ENCODE results near the gene ZSWIM8. TPM values are rescaled to one million over a fixed set of nuclear protein-coding genes. Genes with fewer than 3 reads are reported as not detected.
"Not testable (repeated sequence)": the region's sequence is repeated elsewhere in the genome, so short reads cannot be mapped to it uniquely, and the experiment has no call there.

Gene ZSWIM8
- total RNA-seq, 2 donors from 2014 or later: 34.5 to 70.9 TPM

DNA sequence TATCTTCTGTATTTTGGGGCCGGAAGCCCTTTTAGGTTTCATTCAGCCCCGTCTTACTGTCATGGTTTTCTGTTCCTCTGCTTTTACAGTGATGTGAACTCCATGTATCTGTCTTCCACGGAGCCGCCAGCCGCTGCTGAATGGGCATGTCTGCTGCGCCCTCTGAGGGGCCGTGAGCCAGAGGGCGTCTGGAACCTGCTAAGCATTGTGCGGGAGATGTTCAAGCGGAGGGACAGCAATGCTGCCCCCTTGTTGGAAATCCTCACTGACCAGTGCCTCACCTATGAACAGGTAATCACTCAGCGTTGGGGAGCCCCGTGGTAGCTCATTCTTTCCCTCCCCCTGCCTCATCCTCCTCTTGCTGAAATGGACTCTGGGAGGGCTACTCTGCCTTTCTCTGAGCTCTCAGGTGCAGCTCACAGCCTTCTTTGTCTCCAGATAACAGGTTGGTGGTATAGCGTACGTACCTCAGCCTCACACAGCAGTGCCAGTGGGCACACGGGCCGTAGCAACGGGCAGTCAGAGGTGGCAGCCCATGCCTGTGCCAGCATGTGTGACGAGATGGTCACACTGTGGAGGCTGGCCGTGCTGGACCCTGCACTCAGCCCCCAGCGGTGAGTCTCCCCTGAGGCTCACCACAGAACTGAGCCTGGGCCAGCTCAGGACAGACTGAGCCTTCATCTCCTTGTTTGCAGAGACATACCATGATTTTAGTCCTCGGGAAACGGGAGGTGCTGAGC, 5.7 kb downstream of the ZSWIM8 start:
- Histone ChIP-seq H3K36me3 (replicated peaks in 1 of 2; ENCODE audit: insufficient read depth in 1 of 2, low read depth in 2 of 2) (peaks cover 34 to 46% of the 10 kb centered on the region in 2 donors), H3K27ac (no peak overlapping the region), H3K4me1 (peaks cover 25% of the 10 kb centered on the region), H3K27me3 (no peaks in the 10 kb centered on the region), H3K4me3 (no peak overlapping the region), H3K9me3 (no peaks in the 10 kb centered on the region)
- intact Hi-C loops (cut with DNase I): no loop called here
- DNase-seq (no peak), ATAC-seq (no peak)
- TF ChIP-seq POLR2A (IDR thresholded peaks at IDR 0.05): no peak
- TF ChIP-seq, protein P1, sequence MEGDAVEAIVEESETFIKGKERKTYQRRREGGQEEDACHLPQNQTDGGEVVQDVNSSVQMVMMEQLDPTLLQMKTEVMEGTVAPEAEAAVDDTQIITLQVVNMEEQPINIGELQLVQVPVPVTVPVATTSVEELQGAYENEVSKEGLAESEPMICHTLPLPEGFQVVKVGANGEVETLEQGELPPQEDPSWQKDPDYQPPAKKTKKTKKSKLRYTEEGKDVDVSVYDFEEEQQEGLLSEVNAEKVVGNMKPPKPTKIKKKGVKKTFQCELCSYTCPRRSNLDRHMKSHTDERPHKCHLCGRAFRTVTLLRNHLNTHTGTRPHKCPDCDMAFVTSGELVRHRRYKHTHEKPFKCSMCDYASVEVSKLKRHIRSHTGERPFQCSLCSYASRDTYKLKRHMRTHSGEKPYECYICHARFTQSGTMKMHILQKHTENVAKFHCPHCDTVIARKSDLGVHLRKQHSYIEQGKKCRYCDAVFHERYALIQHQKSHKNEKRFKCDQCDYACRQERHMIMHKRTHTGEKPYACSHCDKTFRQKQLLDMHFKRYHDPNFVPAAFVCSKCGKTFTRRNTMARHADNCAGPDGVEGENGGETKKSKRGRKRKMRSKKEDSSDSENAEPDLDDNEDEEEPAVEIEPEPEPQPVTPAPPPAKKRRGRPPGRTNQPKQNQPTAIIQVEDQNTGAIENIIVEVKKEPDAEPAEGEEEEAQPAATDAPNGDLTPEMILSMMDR (IDR thresholded peaks at IDR 0.05): no peak
- WGBS, 2 donors: 85 to 98% methylated on average over 13 to 22 of the region's 22 CpGs

DNA sequence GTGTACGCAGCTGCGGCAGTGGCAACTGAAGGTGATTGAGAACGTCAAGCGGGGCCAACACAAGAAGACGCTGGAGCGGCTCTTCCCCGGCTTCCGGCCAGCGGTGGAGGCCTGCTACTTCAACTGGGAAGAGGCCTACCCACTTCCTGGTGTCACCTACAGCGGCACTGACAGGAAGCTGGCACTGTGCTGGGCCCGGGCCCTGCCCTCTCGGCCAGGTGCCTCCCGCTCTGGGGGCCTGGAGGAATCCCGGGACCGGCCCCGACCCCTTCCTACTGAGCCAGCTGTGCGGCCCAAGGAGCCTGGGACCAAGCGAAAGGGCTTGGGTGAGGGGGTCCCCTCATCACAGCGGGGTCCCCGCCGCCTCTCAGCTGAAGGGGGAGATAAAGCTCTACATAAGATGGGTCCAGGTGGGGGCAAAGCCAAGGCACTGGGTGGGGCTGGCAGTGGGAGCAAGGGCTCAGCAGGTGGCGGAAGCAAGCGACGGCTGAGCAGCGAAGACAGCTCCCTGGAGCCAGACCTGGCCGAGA, 6.5 kb downstream of the ZSWIM8 start:
- H3K27ac ChIP-seq: no peak overlapping the region
- no peak for ATAC-seq
- intact Hi-C loops (cut with DNase I): no loop called here
- no peaks in the 10 kb centered on the region for H3K9me3 ChIP-seq
- TF ChIP-seq POLR2A (IDR thresholded peaks at IDR 0.05): no peak
- TF ChIP-seq, protein P1 (IDR thresholded peaks at IDR 0.05): no peak
- H3K4me3 ChIP-seq: no peak overlapping the region
- peaks cover 17% of the 10 kb centered on the region for H3K4me1 ChIP-seq
- H3K36me3 ChIP-seq (replicated peaks in 1 of 2; ENCODE audit: insufficient read depth in 1 of 2, low read depth in 2 of 2): peaks cover 34 to 54% of the 10 kb centered on the region in 2 donors
- DNase-seq: no peak
- H3K27me3 ChIP-seq: no peaks in the 10 kb centered on the region
- 88 to 94% methylated on average over 16 to 19 of the region's 26 CpGs for whole genome bisulfite sequencing, 2 donors

DNA sequence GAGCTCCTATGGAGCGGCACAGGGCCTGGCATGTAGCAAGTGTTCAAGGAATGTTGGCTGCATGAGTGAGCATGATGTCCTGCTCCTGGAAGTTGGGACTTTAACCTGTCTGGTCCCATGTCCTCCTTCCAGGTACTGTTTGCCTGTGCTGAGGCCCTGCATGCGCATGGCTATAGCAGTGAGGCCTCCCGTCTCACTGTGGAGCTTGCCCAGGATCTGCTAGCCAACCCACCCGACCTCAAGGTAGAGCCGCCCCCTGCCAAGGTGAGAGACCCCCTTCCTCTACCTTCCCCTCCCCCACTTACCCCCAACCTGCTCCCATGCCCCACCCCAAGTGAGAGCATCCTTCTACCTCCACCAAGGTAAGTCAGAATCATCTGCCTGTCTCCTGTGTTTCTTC, 8.1 kb downstream of the ZSWIM8 start:
- no peak overlapping the region for H3K27ac ChIP-seq
- intact Hi-C loops (cut with DNase I): no loop called here
- 92 to 96% methylated on average over 5 of the region's 5 CpGs for WGBS, 2 donors
- peaks cover 34 to 58% of the 10 kb centered on the region in 2 donors for H3K36me3 ChIP-seq (replicated peaks in 1 of 2; ENCODE audit: insufficient read depth in 1 of 2, low read depth in 2 of 2)
- peaks cover 2% of the 10 kb centered on the region for H3K4me1 ChIP-seq
- no peak overlapping the region for H3K4me3 ChIP-seq
- ATAC-seq (no peak), DNase-seq (no peak)
- TF ChIP-seq, protein P1 (IDR thresholded peaks at IDR 0.05): no peak
- TF ChIP-seq POLR2A (IDR thresholded peaks at IDR 0.05): no peak
- no peaks in the 10 kb centered on the region for H3K27me3 ChIP-seq
- H3K9me3 ChIP-seq: no peaks in the 10 kb centered on the region

DNA sequence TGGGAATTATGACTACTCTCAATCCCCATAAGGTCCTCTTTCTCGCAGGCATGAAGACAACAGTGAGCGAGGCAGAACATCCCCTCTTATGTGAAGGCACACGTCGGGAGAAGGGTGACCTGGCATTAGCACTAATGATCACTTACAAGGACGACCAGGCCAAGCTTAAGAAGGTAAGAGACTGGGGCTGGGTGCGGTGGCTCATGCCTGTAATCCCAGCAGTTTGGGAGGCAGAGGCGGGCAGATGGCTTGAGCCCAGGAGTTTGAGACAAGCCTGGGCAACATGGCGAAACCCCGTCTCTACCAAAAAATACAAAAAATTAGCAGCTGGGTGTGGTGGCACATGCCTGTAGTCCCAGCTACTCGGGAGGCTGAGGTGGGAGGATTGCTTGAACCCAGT, 10.1 kb downstream of the ZSWIM8 start:
- H3K4me1 ChIP-seq; DNase-seq; H3K9me3 ChIP-seq; H3K27ac ChIP-seq; H3K4me3 ChIP-seq; ATAC-seq; intact Hi-C loops (cut with DNase I); H3K27me3 ChIP-seq: not testable (repeated sequence)
- WGBS, 2 donors: 85 to 96% methylated on average over 10 of the region's 10 CpGs
- peaks cover 23 to 59% of the 10 kb centered on the region in 2 donors for H3K36me3 ChIP-seq (replicated peaks in 1 of 2; ENCODE audit: insufficient read depth in 1 of 2, low read depth in 2 of 2)

DNA sequence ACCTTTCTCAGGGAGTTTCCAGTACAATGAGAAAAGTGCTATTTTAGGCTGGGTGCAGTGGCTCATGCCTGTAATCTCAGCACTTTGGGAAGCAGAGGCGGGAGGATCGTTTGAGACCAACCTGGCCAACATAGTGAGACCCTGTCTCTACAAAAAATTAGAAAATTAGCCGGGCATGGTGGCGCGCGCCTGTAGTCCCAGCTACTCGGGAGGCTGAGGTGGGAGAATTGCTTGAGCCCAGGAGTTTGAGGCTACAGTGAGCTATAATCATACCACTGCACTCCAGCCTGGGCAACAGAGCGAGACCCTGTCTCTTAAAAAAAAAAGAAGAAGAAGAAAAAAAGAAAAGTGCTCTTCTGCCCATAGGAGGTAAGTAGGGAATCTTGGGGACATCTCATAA, 10.6 kb downstream of the ZSWIM8 start:
- H3K27ac ChIP-seq; intact Hi-C loops (cut with DNase I); H3K4me3 ChIP-seq; H3K27me3 ChIP-seq; H3K9me3 ChIP-seq; DNase-seq; H3K4me1 ChIP-seq; ATAC-seq: not testable (repeated sequence)
- 96 to 98% methylated on average over 8 of the region's 8 CpGs for WGBS, 2 donors
- H3K36me3 ChIP-seq (replicated peaks in 1 of 2; ENCODE audit: insufficient read depth in 1 of 2, low read depth in 2 of 2): peaks cover 18 to 61% of the 10 kb centered on the region in 2 donors

DNA sequence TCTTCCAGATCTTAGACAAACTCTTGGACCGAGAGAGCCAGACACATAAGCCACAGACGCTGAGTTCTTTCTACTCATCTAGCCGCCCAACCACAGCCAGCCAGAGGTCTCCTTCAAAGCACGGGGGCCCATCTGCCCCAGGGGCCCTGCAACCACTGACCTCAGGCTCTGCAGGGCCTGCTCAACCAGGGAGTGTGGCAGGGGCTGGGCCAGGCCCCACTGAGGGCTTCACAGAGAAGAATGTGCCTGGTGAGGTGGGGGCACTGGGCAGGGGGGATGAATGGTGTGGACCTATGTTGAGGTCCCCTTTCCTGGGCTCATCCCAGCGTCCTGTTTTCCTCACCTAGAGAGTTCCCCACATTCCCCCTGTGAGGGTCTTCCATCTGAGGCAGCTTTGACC, 11.4 kb downstream of the ZSWIM8 start:
- no peak overlapping the region for H3K27ac ChIP-seq
- H3K27me3 ChIP-seq: no peaks in the 10 kb centered on the region
- DNase-seq (no peak), ATAC-seq (no peak)
- TF ChIP-seq, protein P1 (IDR thresholded peaks at IDR 0.05): no peak
- no peak for TF ChIP-seq POLR2A (IDR thresholded peaks at IDR 0.05)
- no peaks in the 10 kb centered on the region for H3K9me3 ChIP-seq
- WGBS, 2 donors: 81 to 83% methylated on average over 5 of the region's 5 CpGs
- H3K36me3 ChIP-seq (replicated peaks in 1 of 2; ENCODE audit: insufficient read depth in 1 of 2, low read depth in 2 of 2): peaks cover 13 to 60% of the 10 kb centered on the region in 2 donors
- no peak overlapping the region for H3K4me3 ChIP-seq
- intact Hi-C loops (cut with DNase I): no loop called here
- H3K4me1 ChIP-seq: no peaks in the 10 kb centered on the region
